MG63 (cell line): Measurements from ENCODE around the gene SKI. TPM values are rescaled to one million over a fixed set of nuclear protein-coding genes. Genes with fewer than 3 reads are reported as not detected.
"Not testable (repeated sequence)": the region's sequence is repeated elsewhere in the genome, so short reads cannot be mapped to it uniquely, and the experiment has no call there.

Experiments
- DNase-seq: peaks from one replicate; pipeline ENCODE4 v3.0.0-alpha.2; 2020
- H3K27me3 ChIP-seq: fragments of 250-450 bp; sonication (Bioruptor Pico); 2 replicates; pipeline ENCODE4 v1.5.1; 2020; ENCODE audit warnings: mild to moderate bottlenecking, moderate library complexity
- H3K36me3 ChIP-seq: fragments of 250-450 bp; sonication (Bioruptor Pico); 2 replicates; pipeline ENCODE4 v1.5.1; 2020; ENCODE audit warnings: mild to moderate bottlenecking, moderate library complexity
- H3K4me3 ChIP-seq: fragments of 250-450 bp; sonication (Bioruptor Pico); 2 replicates; pipeline ENCODE4 v1.5.1; 2020; ENCODE audit warnings: mild to moderate bottlenecking, moderate library complexity
- H3K9me3 ChIP-seq: fragments of 250-450 bp; sonication (Bioruptor Pico); 2 replicates; pipeline ENCODE4 v1.5.1; 2020; ENCODE audit warnings: mild to moderate bottlenecking, moderate library complexity
- total RNA-seq: library from RNA; depleted of rRNA; stranded (reverse); fragments of >200 nt; shearing (Covaris generic); gene quantifications from 2 replicates; pipeline ENCODE4 v1.2.3, GENCODE V29; 2014; ENCODE audit warnings: low replicate concordance

SKI gene
- total RNA-seq, 1 experiment from 2014 or later: 9.2 TPM

- no peaks in the 10 kb centered on the region for H3K9me3 ChIP-seq
- H3K27me3 ChIP-seq: no peaks in the 10 kb centered on the region
- peaks cover 23% of the 10 kb centered on the region for H3K36me3 ChIP-seq
- no peak overlapping the region for H3K4me3 ChIP-seq
- DNase-seq: no peak
Observed at GRCh38 chr1:2242814-2243725, 15.0 kb downstream of the SKI start.

- not testable (repeated sequence) for H3K4me3 ChIP-seq, DNase-seq, H3K27me3 ChIP-seq, H3K9me3 ChIP-seq
- peaks cover 16% of the 10 kb centered on the region for H3K36me3 ChIP-seq
Observed at GRCh38 chr1:2247045-2247394, 18.9 kb downstream of the SKI start.

DNA sequence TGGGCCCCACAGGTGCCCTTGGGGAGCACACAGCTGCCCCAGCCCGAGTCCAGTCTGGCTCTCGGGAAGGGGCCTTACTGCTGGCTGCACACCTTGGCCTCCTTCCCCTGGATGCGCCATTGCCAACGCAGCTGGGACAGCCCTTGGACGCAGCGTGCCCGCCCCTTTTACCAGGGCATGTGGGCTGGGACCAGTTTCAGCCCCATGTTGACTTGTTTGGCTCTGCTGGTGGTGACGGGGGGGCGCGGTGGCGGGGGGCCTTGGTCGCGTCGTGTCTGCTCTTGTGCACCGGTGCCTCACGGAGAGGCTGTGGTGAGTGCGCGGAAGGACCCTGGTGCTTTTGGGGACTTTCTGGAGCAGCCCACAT is 19.6 kb downstream of the SKI start:
- Histone ChIP-seq H3K9me3 (no peaks in the 10 kb centered on the region), H3K36me3 (peaks cover 22% of the 10 kb centered on the region), H3K27me3 (no peaks in the 10 kb centered on the region), H3K4me3 (no peak overlapping the region)
- DNase-seq: no peak

DNA sequence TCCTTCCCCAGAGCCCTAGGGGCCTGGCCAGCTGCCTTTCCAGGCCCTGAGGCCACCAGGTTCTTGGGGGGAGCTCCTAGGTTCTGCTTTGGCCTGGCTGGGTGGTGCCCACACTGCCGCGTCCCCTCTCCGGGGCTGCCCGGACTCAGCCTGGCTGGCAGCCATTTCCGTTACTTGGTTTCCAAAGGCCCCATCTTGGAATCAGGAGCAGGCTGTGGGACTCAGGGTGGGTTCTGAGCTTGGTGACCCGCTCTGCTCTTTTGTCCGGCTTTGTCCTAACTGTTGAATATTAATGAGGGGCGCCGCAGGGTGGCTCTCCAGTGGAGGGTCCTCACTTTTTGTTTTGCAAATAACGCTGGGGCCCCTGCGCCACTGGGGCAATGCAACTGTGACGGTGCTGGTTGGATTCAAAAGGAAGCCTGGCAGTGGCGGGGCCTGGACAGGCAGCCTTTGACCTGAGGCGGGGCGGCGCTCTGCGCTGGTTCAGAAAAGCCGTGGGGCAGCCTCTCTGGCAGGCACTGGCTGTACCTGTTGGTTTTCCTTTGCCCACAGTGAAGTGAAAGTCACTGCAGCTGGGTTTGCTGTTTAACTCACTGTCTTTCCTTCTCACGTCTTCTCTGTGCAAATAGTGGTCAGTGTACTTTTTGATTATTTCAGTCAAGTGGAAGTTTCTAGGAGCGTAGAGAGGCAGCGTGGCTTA is 20.2 kb downstream of the SKI start:
- peaks cover 23% of the 10 kb centered on the region for H3K36me3 ChIP-seq
- DNase-seq: no peak
- H3K4me3 ChIP-seq: no peak overlapping the region
- H3K9me3 ChIP-seq: no peaks in the 10 kb centered on the region
- no peaks in the 10 kb centered on the region for H3K27me3 ChIP-seq

DNA sequence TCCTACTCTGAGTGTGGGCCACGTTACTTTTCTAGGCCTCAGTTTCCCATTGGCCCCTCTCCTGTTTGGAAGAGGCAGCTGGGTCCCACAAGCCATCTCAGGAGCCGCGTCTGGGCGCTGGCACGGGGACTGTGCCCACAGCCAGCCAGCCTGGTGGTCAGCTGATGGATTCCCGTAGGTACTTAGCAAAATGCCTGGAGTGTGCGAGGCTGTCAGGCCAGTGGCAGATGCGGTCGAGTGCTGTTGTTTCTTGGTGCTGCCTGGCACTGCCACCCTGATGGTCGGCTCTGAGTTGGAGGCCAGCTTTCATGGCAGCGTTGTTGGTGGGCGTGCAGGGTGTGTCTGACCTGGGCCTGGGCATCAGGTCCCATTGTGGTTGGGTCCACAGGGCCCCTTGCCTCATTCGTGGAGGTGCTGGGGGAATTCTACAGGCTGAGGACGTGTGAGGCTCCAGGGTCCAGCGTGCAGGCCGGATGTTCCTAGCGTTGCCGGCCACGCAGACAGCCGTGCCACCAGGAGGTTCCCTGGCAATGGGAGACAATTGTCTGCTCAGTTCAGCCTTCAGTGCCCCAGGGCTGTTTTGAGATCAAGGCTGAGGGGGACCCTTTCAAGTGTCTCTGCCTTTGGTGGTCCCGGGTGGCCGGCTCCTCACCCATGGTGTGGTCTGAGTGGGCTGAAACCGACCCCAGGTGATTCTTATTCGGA is 20.9 kb downstream of the SKI start:
- peaks cover 30% of the 10 kb centered on the region for H3K36me3 ChIP-seq
- DNase-seq: no peak
- H3K27me3 ChIP-seq: no peaks in the 10 kb centered on the region
- H3K9me3 ChIP-seq: no peaks in the 10 kb centered on the region
- H3K4me3 ChIP-seq: no peak overlapping the region

- Histone ChIP-seq H3K9me3 (no peaks in the 10 kb centered on the region), H3K36me3 (peaks cover 35% of the 10 kb centered on the region), H3K4me3 (no peak overlapping the region), H3K27me3 (no peaks in the 10 kb centered on the region)
- no peak for DNase-seq
Observed at GRCh38 chr1:2249559-2249906, 21.4 kb downstream of the SKI start.

DNA sequence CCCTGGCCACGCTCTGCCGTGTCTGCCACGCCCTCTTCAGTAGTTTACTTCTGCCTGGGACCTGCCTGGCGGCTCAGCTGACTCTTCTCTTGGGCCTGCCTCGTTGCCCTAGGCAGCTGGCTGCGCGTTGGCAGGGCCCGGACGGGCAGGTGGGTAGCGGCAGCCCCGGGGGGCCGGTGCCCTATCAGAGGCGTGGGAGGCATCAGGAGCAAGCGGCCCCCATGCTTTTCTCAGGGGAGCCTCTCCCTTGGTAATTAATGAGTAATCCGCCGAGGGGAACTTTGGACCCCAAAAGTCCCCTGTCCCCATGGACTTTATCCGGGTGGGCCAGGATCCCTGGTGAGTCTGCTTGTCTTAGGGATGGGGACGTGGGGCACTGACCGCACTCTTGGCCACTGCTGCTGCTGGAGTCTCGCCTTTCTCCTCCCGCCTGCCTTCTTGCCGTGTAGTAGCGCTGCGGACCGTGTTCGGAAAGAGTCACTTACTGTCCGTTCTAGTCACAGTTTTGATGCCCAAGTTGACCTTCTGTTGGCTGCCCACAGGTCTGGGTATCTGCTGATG is 22.7 kb downstream of the SKI start:
- DNase-seq: no peak
- Histone ChIP-seq H3K36me3 (peaks cover 47% of the 10 kb centered on the region), H3K9me3 (peaks cover 8% of the 10 kb centered on the region), H3K4me3 (no peak overlapping the region), H3K27me3 (no peaks in the 10 kb centered on the region)

GRCh38 chr1:2251363-2251762 is 23.2 kb downstream of the SKI start:
- H3K36me3 ChIP-seq: peaks cover 44% of the 10 kb centered on the region
- peaks cover 8% of the 10 kb centered on the region for H3K9me3 ChIP-seq
- H3K4me3 ChIP-seq: no peak overlapping the region
- no peaks in the 10 kb centered on the region for H3K27me3 ChIP-seq
- no peak for DNase-seq

- Histone ChIP-seq H3K4me3 (no peak overlapping the region), H3K9me3 (peaks cover 8% of the 10 kb centered on the region), H3K27me3 (no peaks in the 10 kb centered on the region), H3K36me3 (peaks cover 40% of the 10 kb centered on the region)
- DNase-seq: no peak
Observed at GRCh38 chr1:2251786-2252185, 23.7 kb downstream of the SKI start.

DNA sequence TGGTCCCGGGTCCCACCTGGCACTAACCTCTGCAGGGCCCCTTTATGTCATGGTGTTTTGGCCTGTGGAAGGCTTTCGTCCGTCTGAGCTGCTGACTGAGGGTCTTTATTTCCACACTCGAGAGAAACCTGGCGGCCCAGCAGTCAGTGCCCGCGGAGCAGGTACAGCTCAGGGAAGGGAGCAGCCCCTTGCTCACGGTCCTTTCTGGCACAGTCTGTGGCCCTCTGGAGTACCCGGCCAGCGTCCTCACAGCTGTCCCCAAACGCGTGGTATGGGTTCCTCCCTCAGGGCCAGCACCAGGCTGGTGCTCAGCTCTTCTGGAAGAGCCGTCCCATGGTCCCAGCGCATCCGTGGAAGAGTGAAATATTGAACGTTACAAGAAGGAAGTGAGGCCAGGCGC is 24.3 kb downstream of the SKI start:
- Histone ChIP-seq H3K27me3 (no peaks in the 10 kb centered on the region), H3K4me3 (no peak overlapping the region), H3K36me3 (peaks cover 40% of the 10 kb centered on the region), H3K9me3 (peaks cover 8% of the 10 kb centered on the region)
- DNase-seq: no peak

DNA sequence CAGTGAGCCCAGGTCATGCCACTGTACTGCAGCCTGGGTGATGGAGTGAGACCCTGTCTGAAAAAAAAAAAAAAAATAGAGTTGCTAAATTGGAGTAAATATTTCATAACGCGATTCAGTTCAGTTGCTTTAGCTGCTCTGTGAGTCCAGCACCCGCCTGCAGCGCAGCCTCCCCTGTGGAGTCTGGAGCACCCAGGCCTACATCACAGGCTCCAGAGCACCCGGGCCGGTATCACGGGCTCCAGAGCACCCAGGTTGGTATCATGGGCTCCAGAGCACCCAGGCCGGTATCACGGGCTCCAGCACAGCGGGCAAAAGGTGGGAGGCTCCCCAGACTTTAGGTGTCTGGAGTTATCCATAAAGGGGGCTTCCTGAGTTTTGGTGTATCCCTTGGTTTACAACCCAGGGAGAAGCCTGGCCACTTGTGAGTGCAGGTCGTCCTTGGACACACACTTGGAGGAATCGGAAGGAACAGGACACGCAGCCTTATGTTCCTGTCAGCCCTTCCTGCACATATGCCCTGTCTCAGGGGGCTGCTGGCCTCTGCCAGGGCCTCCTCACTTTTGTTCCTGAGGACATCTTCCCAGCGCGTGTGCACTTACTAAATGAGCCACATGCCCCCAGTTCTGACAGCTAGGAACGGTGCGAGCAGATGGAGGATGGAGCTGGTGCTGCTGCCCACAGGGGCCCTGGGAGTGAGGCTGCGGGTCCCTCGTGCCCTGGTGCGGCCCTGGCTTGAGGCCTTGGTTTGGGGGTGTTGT is 25.1 kb downstream of the SKI start:
- DNase-seq: no peak
- Histone ChIP-seq H3K36me3 (peaks cover 40% of the 10 kb centered on the region), H3K9me3 (peaks cover 8% of the 10 kb centered on the region), H3K4me3 (no peak overlapping the region), H3K27me3 (no peaks in the 10 kb centered on the region)

DNA sequence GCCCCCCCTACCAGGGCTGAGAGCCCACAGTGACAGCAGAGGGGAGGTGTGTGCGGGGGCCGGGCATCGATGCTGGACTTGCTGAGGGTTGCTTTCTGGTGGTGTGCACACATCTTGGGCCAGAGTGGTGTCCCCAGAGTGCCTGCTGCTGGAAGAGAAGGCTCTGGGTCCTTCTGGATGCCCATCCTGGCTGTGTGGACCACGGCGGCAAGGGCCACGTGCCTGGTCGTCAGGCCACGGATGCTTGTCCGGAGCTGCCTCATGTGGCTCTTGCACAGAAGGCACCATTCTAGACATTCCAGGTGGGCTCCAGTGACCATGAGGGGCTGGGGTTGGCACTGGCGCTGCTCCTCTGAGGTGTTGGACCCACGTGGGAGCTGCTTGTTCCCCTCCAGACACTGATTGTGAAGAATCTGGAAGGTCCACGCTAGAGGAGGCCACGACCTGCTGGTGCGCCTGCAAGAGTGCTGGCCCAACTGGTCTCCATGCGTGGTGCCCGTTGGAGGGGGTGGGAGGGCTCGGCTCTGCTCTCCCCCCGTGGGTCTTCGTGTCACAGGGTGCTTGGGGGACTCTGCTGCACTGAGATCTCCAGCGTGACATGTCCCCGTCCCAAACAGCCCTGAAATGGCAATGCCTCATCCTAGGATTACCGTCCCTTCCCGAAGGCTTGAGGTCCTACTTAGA is 25.8 kb downstream of the SKI start:
- no peak overlapping the region for H3K4me3 ChIP-seq
- peaks cover 8% of the 10 kb centered on the region for H3K9me3 ChIP-seq
- DNase-seq: no peak
- peaks cover 40% of the 10 kb centered on the region for H3K36me3 ChIP-seq
- no peaks in the 10 kb centered on the region for H3K27me3 ChIP-seq

DNA sequence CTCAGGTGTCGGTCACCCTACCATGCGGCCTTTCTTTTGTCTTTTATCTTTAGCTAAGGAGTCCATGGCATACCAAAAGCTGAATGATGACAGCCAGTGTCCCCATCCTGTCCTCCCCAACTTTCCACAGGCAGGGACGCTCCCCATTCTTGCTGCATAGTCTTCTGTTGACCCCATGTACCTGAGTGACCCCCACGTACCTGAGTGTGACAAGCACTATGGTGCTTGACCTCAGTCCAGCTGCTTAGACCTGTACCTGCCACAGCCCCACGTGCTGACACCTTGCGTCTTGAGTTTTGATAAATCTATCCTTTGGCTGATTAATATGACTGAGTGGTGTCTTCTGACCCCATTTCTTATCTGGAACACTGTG is 26.9 kb downstream of the SKI start:
- no peak for DNase-seq
- peaks cover 8% of the 10 kb centered on the region for H3K9me3 ChIP-seq
- H3K36me3 ChIP-seq: peaks cover 40% of the 10 kb centered on the region
- no peaks in the 10 kb centered on the region for H3K27me3 ChIP-seq
- no peak overlapping the region for H3K4me3 ChIP-seq

GRCh38 chr1:2255420-2256369 is 27.6 kb downstream of the SKI start:
- peak; percentile 61 for DNase-seq
- H3K36me3 ChIP-seq: peaks cover 40% of the 10 kb centered on the region
- no peak overlapping the region for H3K4me3 ChIP-seq
- peaks cover 8% of the 10 kb centered on the region for H3K9me3 ChIP-seq
- no peaks in the 10 kb centered on the region for H3K27me3 ChIP-seq
